ENCODE data around the gene PLEKHA3. TPM values are rescaled to one million over a fixed set of nuclear protein-coding genes. Genes with fewer than 3 reads are reported as not detected.

PLEKHA3 gene
- total RNA-seq, 1 experiment from 2014 or later, result 30.5 TPM

DNA sequence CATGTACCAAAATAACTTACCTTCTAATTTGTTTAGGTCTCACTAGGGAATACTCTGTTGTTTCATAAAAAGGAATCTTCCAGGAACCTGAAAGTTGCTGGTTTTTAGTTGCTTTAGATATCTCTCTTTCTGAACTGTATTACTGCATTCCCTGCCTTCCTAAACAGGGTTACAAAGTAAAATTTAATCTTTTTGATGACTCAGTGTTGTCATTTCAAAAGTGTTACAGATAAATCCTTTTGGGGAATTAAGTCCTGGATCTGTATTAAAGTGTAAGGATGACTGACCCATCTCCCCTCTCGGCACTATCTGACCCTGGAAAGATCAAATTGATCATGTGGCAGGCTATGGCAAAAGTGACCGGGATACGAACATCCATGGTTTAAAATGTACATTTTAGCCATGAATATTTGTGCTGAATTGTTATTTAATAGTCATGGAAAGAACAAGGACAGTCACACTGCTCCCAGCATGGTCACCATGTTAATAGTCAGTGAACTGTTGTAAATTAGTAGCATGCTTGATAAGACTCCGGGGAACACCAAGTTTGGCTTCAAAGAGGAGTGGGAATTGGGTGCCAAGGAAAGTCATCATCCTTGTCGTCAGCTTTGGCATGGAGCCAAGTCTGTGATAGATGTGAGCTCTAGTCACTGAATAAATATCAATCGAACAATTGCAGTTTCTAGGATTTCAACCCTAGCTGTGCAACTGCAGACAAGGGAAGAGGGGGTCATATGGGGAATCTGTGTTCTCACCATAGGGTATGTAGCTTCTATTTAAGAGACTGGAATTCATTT, 4.2 kb downstream of the PLEKHA3 start:
- CTCF ChIA-PET, result no interaction called here
- no peak for TF ChIP-seq TCF7L2 (IDR thresholded peaks at IDR 0.05; ENCODE audit: low read depth, low read length)
- no peak for TF ChIP-seq CTCF (IDR thresholded peaks at IDR 0.05)
- no peak for TF ChIP-seq SIN3A (IDR thresholded peaks at IDR 0.05; ENCODE audit: borderline replicate concordance, insufficient read depth, low read depth, low read length)
- TF ChIP-seq, protein P1, sequence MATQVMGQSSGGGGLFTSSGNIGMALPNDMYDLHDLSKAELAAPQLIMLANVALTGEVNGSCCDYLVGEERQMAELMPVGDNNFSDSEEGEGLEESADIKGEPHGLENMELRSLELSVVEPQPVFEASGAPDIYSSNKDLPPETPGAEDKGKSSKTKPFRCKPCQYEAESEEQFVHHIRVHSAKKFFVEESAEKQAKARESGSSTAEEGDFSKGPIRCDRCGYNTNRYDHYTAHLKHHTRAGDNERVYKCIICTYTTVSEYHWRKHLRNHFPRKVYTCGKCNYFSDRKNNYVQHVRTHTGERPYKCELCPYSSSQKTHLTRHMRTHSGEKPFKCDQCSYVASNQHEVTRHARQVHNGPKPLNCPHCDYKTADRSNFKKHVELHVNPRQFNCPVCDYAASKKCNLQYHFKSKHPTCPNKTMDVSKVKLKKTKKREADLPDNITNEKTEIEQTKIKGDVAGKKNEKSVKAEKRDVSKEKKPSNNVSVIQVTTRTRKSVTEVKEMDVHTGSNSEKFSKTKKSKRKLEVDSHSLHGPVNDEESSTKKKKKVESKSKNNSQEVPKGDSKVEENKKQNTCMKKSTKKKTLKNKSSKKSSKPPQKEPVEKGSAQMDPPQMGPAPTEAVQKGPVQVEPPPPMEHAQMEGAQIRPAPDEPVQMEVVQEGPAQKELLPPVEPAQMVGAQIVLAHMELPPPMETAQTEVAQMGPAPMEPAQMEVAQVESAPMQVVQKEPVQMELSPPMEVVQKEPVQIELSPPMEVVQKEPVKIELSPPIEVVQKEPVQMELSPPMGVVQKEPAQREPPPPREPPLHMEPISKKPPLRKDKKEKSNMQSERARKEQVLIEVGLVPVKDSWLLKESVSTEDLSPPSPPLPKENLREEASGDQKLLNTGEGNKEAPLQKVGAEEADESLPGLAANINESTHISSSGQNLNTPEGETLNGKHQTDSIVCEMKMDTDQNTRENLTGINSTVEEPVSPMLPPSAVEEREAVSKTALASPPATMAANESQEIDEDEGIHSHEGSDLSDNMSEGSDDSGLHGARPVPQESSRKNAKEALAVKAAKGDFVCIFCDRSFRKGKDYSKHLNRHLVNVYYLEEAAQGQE (IDR thresholded peaks at IDR 0.05; ENCODE audit: insufficient read depth in 1 of 2, low read depth in 2 of 2, low read length in 1 of 2), result no peak
- no peak for TF ChIP-seq POLR2AphosphoS5 (IDR thresholded peaks at IDR 0.05; ENCODE audit: low read depth, low read length)
- Histone ChIP-seq H3K27me3 (ENCODE audit: control insufficient read depth, insufficient read depth, low read length) (no peaks in the 10 kb centered on the region), H3K36me3 (ENCODE audit: control insufficient read depth, insufficient read depth, low read length) (no peaks in the 10 kb centered on the region; the same call in 1 of the 2 replicates), H3K4me3 (ENCODE audit: low read depth in 2 of 2, low read length in 2 of 2) (no peak overlapping the region), H3K9me3 (ENCODE audit: control insufficient read depth, insufficient read depth, low read depth, low read length) (no peaks in the 10 kb centered on the region), H3K4me1 (ENCODE audit: control insufficient read depth, insufficient read depth, low read length) (peaks cover 16% of the 10 kb centered on the region), H3K27ac (ENCODE audit: low read length) (no peak overlapping the region)
- intact Hi-C loops (cut with micrococcal nuclease; ENCODE audit: unreplicated experiment) (no loop called here), in situ Hi-C loops (cut with HindIII; ENCODE audit: low pct_unique_long_range_greater_than_20kb, low sequenced_read_pairs) (no loop called here)
- POLR2A ChIA-PET, result no interaction called here
- no peak for ATAC-seq
- no TSS peak for BruUV-seq (replicated peaks)
- DNase-seq (ENCODE audit: low read depth, low spot score), result no peak

DNA sequence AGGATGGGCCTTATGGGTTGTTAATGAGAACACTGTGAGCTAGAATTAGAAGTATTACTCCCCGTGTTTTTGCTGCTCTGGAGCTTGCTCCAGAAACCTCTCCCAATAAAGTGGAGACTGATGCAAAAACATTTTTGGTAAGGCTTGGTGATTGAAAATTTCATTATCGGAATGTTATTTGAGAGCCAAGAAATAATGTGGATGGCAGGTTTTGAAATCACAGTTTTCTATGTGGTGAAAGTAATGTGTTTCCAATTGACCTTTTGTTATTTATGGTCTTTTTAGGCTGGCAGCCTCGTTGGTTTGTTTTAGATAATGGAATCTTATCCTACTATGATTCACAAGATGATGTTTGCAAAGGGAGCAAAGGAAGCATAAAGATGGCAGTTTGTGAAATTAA, 5.1 kb downstream of the PLEKHA3 start:
- in situ Hi-C loops (cut with HindIII; ENCODE audit: low pct_unique_long_range_greater_than_20kb, low sequenced_read_pairs) (no loop called here), intact Hi-C loops (cut with micrococcal nuclease; ENCODE audit: unreplicated experiment) (no loop called here)
- DNase-seq (ENCODE audit: low read depth, low spot score), result no peak
- ChIA-PET CTCF (no interaction called here), POLR2A (no interaction called here)
- ATAC-seq, result no peak
- BruUV-seq (replicated peaks), result no TSS peak
- H3K4me1 ChIP-seq (ENCODE audit: control insufficient read depth, insufficient read depth, low read length), result peaks cover 11% of the 10 kb centered on the region
- TF ChIP-seq SIN3A (IDR thresholded peaks at IDR 0.05; ENCODE audit: borderline replicate concordance, insufficient read depth, low read depth, low read length), result no peak
- no peak for TF ChIP-seq TCF7L2 (IDR thresholded peaks at IDR 0.05; ENCODE audit: low read depth, low read length)
- TF ChIP-seq, protein P1 (IDR thresholded peaks at IDR 0.05; ENCODE audit: insufficient read depth in 1 of 2, low read depth in 2 of 2, low read length in 1 of 2), result no peak
- no peak for TF ChIP-seq CTCF (IDR thresholded peaks at IDR 0.05)
- TF ChIP-seq POLR2AphosphoS5 (IDR thresholded peaks at IDR 0.05; ENCODE audit: low read depth, low read length), result no peak
- H3K27ac ChIP-seq (ENCODE audit: low read length), result no peak overlapping the region
- no peaks in the 10 kb centered on the region for H3K27me3 ChIP-seq (ENCODE audit: control insufficient read depth, insufficient read depth, low read length)
- no peaks in the 10 kb centered on the region; the same call in 1 of the 2 replicates for H3K36me3 ChIP-seq (ENCODE audit: control insufficient read depth, insufficient read depth, low read length)
- no peaks in the 10 kb centered on the region for H3K9me3 ChIP-seq (ENCODE audit: control insufficient read depth, insufficient read depth, low read depth, low read length)
- H3K4me3 ChIP-seq (ENCODE audit: low read depth in 2 of 2, low read length in 2 of 2), result no peak overlapping the region
